Mucosa of stomach (tissue), 1 donor: ENCODE measurements around the gene CXCL12.

Experiments used
- H3K27me3 ChIP-seq: one replicate; pipeline ENCODE4 v1.7.0; 2013; ENCODE audit warnings: mild to moderate bottlenecking, low read length; ENCODE audit not compliant: control insufficient read depth, insufficient read depth
- H3K36me3 ChIP-seq: one replicate; pipeline ENCODE4 v1.7.0; 2013; ENCODE audit warnings: low read length; ENCODE audit not compliant: control insufficient read depth, insufficient read depth
- H3K4me1 ChIP-seq: one replicate; pipeline ENCODE4 v1.7.0; 2013; ENCODE audit warnings: mild to moderate bottlenecking, low read length; ENCODE audit not compliant: control insufficient read depth, insufficient read depth
- H3K4me3 ChIP-seq: one replicate; pipeline ENCODE4 v1.7.0; 2013; ENCODE audit warnings: low read length
- H3K9ac ChIP-seq: one replicate; pipeline ENCODE4 v1.7.0; 2013; ENCODE audit warnings: mild to moderate bottlenecking, low read length, moderate library complexity
- H3K9me3 ChIP-seq: one replicate; pipeline ENCODE4 v1.7.0; 2013; ENCODE audit warnings: mild to moderate bottlenecking, low read length, moderate library complexity; ENCODE audit not compliant: control insufficient read depth
- donor health status: Pancreatic carcinoma.

Gene CXCL12

DNA sequence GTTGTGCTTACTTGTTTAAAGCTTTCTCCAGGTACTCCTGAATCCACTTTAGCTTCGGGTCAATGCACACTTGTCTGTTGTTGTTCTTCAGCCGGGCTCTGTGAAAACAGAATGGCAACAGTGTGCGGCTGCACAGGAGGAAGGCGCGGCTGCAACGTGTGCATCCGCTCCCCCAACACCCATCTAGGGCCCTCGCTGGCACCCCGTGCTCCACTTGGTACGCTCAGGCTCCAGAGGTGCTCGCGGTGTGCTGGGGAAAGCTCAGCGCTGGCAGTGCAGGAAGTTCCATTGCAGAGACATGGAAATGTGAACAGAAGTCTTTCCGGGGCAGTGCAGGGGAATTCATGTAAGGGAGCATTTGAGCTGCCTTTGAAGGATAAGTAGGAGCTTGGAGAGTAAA lies 6.3 kb downstream of the CXCL12 start:
- H3K36me3 ChIP-seq, result no peaks in the 10 kb centered on the region
- no peaks in the 10 kb centered on the region for H3K4me1 ChIP-seq
- peaks cover 16% of the 10 kb centered on the region for H3K27me3 ChIP-seq
- no peak overlapping the region for H3K9ac ChIP-seq
- no peaks in the 10 kb centered on the region for H3K9me3 ChIP-seq
- H3K4me3 ChIP-seq, result no peak overlapping the region

DNA sequence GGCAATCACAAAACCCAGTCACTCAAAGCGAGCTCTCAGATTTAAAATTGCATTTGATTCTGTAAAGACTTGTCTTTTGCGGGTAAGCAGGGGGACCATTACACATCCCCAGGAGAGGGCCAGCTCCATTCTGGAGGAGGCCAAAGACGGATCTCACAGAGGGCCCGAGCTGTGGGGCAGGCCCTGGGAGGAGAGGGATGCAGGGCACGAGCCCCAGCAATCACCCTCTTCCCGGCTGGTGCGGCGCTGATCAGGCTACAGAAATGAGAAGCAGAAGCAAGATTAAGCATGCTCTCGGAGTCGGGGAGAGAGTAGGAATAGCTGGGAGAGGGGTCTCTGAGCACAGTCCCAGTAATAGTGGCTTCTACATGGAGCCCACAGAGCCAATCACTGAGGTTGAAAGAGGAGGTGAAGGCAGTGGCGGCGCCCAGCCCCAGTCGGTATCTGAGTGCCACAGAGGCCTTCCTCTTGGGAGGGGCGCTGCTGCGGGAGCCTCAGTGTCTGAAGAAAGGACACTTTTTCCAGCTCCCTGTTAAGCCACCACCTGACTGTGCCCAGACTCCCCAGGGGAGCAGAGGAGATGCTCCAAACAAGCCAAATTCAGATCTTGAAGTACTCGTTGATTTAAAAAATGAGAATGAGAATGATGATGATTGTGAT lies 7.1 kb downstream of the CXCL12 start:
- no peaks in the 10 kb centered on the region for H3K4me1 ChIP-seq
- no peaks in the 10 kb centered on the region for H3K36me3 ChIP-seq
- H3K9me3 ChIP-seq, result no peaks in the 10 kb centered on the region
- no peak overlapping the region for H3K4me3 ChIP-seq
- no peak overlapping the region for H3K9ac ChIP-seq
- peaks cover 7% of the 10 kb centered on the region for H3K27me3 ChIP-seq

DNA sequence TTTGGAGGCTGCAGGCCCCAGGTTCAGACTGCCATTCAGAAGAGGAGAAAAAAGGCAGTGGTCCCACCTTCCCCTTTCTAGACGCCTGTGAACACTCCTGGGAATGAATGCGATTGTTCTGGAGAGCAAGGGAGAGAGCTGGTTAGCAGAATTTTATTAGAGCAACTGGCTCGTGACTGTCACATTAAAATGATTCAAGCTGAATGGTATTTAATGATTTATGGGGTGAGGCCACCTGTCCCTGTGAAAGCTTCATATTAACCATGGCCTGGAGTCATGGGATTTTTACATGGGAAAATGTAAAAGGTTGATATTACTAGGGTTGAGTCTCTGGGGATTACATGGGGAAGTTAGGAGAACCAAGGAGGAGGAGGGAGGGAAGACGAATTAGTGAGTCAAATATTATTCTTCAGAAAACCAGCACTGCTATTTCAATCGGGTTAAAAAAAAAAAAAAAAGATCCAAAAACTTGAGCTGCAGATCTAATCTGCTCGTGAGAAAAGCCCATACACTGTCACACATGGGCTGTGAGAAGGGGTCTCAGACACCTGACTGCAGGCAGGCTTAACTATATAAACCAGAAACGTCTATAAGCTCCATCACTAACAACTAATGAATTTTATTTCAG lies 8.3 kb downstream of the CXCL12 start:
- Histone ChIP-seq H3K9me3 (no peaks in the 10 kb centered on the region), H3K27me3 (peaks cover 3% of the 10 kb centered on the region), H3K4me3 (no peak overlapping the region), H3K9ac (no peak overlapping the region), H3K4me1 (no peaks in the 10 kb centered on the region), H3K36me3 (no peaks in the 10 kb centered on the region)

DNA sequence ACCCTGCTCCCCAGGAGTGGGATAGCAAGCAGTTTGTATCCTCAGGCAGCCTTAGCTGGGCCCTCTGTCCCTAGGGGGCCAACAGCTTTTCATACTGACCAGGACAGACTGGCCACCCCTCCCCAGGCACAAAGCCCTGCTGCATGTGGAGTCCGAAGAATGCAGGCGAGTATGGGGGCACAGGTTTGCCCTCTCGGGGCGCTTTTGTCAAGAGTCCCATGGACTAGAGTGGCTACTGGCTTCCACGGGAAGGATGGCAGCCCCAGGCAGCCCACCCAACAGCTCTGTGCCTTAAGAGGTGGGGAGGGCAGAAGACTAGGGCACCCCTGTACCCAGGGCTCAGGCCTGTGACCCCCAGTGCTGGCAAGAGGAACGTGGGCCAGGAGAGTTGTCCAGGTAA lies 10.7 kb downstream of the CXCL12 start:
- peaks cover 3% of the 10 kb centered on the region for H3K27me3 ChIP-seq
- H3K4me1 ChIP-seq, result no peaks in the 10 kb centered on the region
- no peaks in the 10 kb centered on the region for H3K9me3 ChIP-seq
- H3K4me3 ChIP-seq, result no peak overlapping the region
- no peak overlapping the region for H3K9ac ChIP-seq
- H3K36me3 ChIP-seq, result no peaks in the 10 kb centered on the region

DNA sequence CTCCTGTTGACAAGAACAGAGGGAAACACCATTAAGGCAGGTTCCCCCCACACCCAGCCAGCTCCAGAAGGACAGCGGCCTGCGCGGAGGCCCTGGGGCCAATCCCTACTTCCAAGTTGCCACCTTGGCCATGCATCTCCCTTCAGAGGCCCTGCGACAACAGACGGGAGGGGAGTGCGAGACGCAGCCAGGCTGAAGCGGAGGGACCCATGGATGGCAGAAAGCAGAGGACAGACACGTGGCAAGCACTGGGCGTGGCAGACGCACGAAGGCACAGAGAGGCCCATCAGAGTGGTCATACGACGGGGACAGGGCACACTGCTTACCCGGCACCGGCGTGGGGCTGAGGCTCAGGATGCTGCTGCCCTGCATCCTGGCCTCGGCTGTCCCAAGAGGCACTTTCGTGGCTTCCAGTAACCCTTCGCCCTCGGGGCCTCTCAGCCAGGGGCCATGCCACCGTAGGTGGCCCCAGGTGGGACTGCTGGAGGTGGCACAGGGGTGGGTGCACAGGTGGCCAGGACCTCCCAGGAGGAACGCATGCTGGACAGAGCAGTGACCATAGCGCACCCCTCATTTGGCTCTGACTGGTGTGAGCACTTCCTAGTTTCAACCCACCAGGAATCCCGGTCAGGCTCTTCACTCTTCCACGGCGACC lies 11.4 kb downstream of the CXCL12 start:
- Histone ChIP-seq H3K27me3 (peaks cover 3% of the 10 kb centered on the region), H3K4me1 (no peaks in the 10 kb centered on the region), H3K9me3 (no peaks in the 10 kb centered on the region), H3K9ac (no peak overlapping the region), H3K4me3 (no peak overlapping the region), H3K36me3 (no peaks in the 10 kb centered on the region)

DNA sequence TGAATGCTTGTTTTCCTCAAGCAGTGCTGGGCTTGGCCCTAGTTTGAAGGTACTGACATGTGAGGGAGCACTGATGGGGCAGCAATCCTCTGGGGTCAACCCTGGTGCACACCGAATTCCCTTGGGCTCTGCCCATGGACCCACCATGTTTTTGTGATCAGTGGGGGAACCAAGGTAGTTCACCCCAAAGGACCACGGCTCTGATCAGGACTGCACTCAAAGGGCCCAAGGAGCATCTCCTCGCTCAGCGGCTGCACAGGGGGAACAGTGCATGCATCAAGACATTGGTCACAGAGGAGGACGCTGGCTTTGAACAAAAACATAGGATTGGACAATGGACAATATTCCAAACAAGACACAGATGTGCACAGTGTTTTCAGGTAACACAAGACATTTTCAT lies 12.7 kb downstream of the CXCL12 start:
- Histone ChIP-seq H3K4me1 (no peaks in the 10 kb centered on the region), H3K27me3 (peaks cover 3% of the 10 kb centered on the region), H3K4me3 (no peak overlapping the region), H3K9me3 (no peaks in the 10 kb centered on the region), H3K36me3 (no peaks in the 10 kb centered on the region), H3K9ac (no peak overlapping the region)

DNA sequence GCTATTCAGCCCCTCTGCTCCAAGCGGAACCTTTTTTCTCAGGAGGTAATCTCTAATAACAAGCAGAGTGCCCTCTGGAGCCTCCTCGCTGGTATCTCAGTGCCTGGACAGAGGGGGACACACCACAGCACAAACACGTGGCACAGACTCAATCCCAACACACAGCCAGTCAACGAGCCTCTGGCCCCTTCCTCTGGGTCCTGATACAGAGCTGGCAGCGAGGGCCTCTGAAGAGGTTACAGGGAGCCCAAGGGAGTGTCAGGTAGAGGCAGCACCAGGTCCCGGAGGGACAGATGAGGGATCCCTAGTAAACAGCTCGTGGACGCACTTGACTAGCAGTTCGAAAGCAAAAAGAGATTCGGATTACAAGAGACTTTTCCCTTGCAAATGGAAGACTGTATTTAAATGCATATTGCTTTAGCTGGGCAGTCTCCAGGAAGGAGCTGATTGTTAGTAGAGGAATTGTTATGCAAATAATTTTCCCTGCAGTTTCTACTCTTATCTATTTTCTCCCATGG lies 14.1 kb downstream of the CXCL12 start:
- Histone ChIP-seq H3K4me3 (no peak overlapping the region), H3K4me1 (no peaks in the 10 kb centered on the region), H3K27me3 (peaks cover 3% of the 10 kb centered on the region), H3K9me3 (no peaks in the 10 kb centered on the region), H3K9ac (no peak overlapping the region), H3K36me3 (no peaks in the 10 kb centered on the region)

DNA sequence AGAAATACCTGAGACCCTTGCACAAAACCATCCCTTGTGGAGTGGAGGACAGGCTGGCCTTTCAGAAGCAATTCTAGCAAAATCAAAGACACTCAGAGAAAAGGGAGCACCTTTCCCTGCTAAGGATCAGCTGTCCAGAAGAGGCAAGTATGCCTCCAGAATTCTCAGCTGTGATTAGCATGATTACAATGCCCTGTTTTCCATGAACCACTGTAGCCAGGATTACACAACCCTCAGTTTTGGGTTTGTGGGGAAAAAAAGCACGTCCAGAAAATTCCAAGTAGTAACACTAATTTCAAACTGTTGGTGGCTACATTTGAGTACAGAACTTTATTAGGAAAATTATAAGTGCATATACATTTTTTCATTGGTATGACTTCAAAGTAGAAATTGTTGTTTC lies 15.0 kb downstream of the CXCL12 start:
- no peaks in the 10 kb centered on the region for H3K36me3 ChIP-seq
- H3K9me3 ChIP-seq, result no peaks in the 10 kb centered on the region
- H3K27me3 ChIP-seq, result peaks cover 1% of the 10 kb centered on the region
- no peaks in the 10 kb centered on the region for H3K4me1 ChIP-seq
- H3K9ac ChIP-seq, result no peak overlapping the region
- H3K4me3 ChIP-seq, result no peak overlapping the region

DNA sequence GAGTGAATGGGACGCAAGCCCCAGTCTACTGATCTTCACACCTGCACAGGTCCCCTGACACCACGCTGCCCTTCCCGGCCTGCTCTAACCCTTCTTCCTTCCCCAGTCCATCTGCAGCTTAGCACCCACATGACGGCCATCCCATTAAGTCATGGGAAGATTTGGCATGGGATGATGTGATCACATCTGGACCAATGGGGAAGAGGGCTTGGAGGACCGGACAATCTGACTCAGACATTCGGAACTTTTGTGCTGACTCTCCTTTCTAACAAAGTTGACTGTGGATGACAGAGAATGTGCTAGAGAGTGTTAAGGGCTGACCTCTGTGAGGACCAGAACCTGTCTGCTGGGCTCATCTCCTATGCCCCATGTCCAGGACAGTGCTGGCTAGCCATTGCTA lies 15.6 kb downstream of the CXCL12 start:
- Histone ChIP-seq H3K4me3 (no peak overlapping the region), H3K27me3 (no peaks in the 10 kb centered on the region), H3K36me3 (no peaks in the 10 kb centered on the region), H3K9ac (no peak overlapping the region), H3K4me1 (no peaks in the 10 kb centered on the region), H3K9me3 (no peaks in the 10 kb centered on the region)

DNA sequence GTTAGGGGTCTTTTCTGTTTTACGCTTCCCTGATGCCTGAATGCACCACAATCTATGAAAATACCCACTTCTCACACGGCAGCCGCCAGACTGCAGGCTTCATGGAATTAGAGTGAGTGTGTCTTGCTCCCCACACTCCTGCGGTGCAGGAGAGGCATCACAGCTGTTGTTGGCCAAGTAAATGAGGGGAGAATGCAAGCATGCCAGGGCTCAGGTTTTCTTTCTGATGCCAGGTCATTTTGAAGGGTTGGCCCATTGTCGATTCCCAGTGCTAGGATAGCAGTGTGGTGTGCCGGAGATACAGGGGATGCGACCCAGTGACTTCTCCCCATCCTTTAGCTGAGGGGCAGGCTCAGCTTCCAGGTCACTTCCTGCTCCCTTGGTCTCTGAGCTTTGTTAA lies 16.3 kb downstream of the CXCL12 start:
- no peaks in the 10 kb centered on the region for H3K36me3 ChIP-seq
- no peak overlapping the region for H3K9ac ChIP-seq
- H3K4me3 ChIP-seq, result no peak overlapping the region
- H3K27me3 ChIP-seq, result no peaks in the 10 kb centered on the region
- H3K4me1 ChIP-seq, result no peaks in the 10 kb centered on the region
- H3K9me3 ChIP-seq, result no peaks in the 10 kb centered on the region

DNA sequence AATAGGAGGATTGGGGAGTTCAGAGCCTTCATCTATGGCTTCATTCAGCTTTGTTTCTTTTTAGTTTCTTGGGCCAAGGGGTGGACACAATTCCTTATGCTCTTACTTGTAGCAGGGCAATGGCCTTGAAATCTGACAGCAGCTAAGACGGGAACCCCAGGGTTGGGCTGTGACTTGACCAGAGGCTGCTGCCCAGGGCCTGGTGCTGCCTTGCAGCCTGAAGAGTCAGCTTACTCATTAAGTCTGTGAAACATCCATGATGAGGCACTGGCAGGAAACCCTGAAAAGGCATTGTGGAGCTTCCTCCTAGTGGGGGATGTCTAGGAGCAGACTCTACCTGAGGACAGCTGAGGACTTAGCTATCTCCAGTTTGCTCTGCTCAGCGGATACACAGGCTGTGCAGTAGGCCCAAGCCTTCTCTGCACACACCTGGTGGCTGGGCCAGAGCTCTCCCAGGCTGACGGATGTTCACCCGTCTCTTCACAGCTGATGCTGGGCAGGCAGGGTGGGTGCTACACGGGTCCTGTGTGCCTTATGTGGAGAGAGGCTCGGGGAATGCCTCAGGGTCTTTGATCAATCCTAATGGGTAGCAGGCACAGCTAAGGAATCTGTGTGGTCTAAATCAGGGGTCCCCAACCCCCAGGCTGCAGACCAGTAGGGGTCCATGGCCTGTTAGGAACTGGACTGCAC lies 17.8 kb downstream of the CXCL12 start:
- H3K9ac ChIP-seq, result no peak overlapping the region
- no peaks in the 10 kb centered on the region for H3K4me1 ChIP-seq

DNA sequence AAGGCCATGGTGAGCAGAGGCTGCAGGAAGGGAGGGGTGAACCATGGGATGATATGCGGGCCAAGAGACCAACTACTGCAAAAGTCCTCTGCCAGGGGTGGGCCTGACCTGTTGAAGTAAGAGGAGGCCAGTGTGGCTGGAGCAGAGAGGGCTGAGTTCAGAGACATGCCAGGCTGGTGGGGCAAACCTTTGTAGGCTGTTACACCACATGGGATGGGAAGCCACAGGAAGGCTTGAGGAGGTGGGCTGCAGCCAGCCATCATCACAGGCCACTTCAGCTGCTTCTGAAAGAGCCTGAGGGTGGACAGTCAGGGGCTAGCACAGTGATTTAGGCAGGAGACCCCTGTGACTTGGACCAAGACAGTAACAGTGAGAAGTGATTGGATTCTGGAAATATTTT lies 20.3 kb downstream of the CXCL12 start:
- no peaks in the 10 kb centered on the region for H3K27me3 ChIP-seq
- no peaks in the 10 kb centered on the region for H3K36me3 ChIP-seq
- no peaks in the 10 kb centered on the region for H3K9me3 ChIP-seq
- no peaks in the 10 kb centered on the region for H3K4me1 ChIP-seq
- no peak overlapping the region for H3K4me3 ChIP-seq
- H3K9ac ChIP-seq, result no peak overlapping the region

More for the DNA sequence above, 17.8 kb downstream of the CXCL12 start:
- H3K4me3 ChIP-seq, result no peak overlapping the region
- H3K27me3 ChIP-seq, result no peaks in the 10 kb centered on the region
- H3K36me3 ChIP-seq, result no peaks in the 10 kb centered on the region
- H3K9me3 ChIP-seq, result no peaks in the 10 kb centered on the region
